ENCODE data around the gene JAK3.
A peak's percentile ranks its signal among the peaks of the same experiment; 100 is the strongest.
"Not testable (repeated sequence)": the region's sequence is repeated elsewhere in the genome, so short reads cannot be mapped to it uniquely, and the experiment has no call there.

Gene JAK3

GRCh38 chr19:17847538-17848366 is at the start of gene JAK3:
TSS of gene JAK3 (minus strand) at chr19:17847982. CDS start at chr19:17844417, 3,565 bp downstream.
- no peak for DNase-seq (ENCODE audit: low spot score)

GRCh38 chr19:17893766-17894165 is 46.0 kb upstream of the JAK3 start:
- no peak for DNase-seq (ENCODE audit: low spot score)

GRCh38 chr19:17889609-17890214 is 41.9 kb upstream of the JAK3 start:
- DNase-seq (ENCODE audit: low spot score) = peak; percentile 49

GRCh38 chr19:17888260-17888659 is 40.5 kb upstream of the JAK3 start:
- DNase-seq (ENCODE audit: low spot score) = no peak

- DNase-seq (ENCODE audit: low spot score) = not testable (repeated sequence)
Measured at GRCh38 chr19:17887221-17887620, 39.4 kb upstream of the JAK3 start.

- DNase-seq (ENCODE audit: low spot score) = no peak
Measured at GRCh38 chr19:17886515-17886914, 38.7 kb upstream of the JAK3 start.

- no peak for DNase-seq (ENCODE audit: low spot score)
Measured at GRCh38 chr19:17883627-17884410, 36.0 kb upstream of the JAK3 start.

GRCh38 chr19:17881701-17882100 is 33.9 kb upstream of the JAK3 start:
- no peak for DNase-seq (ENCODE audit: low spot score)

GRCh38 chr19:17879466-17879865 is 31.7 kb upstream of the JAK3 start:
- DNase-seq (ENCODE audit: low spot score) = no peak

GRCh38 chr19:17877696-17878095 is 29.9 kb upstream of the JAK3 start:
- DNase-seq (ENCODE audit: low spot score) = no peak

GRCh38 chr19:17874758-17875135 is 27.0 kb upstream of the JAK3 start:
- no peak for DNase-seq (ENCODE audit: low spot score)

- no peak for DNase-seq (ENCODE audit: low spot score)
Measured at GRCh38 chr19:17873786-17874757, 26.3 kb upstream of the JAK3 start.

- no peak for DNase-seq (ENCODE audit: low spot score)
Measured at GRCh38 chr19:17872251-17873001, 24.6 kb upstream of the JAK3 start.

- no peak for DNase-seq (ENCODE audit: low spot score)
Measured at GRCh38 chr19:17871878-17872250, 24.1 kb upstream of the JAK3 start, which contains the start of gene SLC5A5. TSS of gene SLC5A5 (plus strand) at chr19:17871945. CDS start at chr19:17872320, 375 bp downstream.

- no peak for DNase-seq (ENCODE audit: low spot score)
Measured at GRCh38 chr19:17871032-17871877, 23.5 kb upstream of the JAK3 start.

- DNase-seq (ENCODE audit: low spot score) = no peak
Measured at GRCh38 chr19:17869114-17869608, 21.4 kb upstream of the JAK3 start.

- DNase-seq (ENCODE audit: low spot score) = no peak
Measured at GRCh38 chr19:17868669-17869068, 20.9 kb upstream of the JAK3 start.

GRCh38 chr19:17866964-17867486 is 19.2 kb upstream of the JAK3 start:
- DNase-seq (ENCODE audit: low spot score) = no peak

GRCh38 chr19:17866312-17866963 is 18.7 kb upstream of the JAK3 start:
- DNase-seq (ENCODE audit: low spot score) = no peak

Measured in LoVo (cell line).